GM12801 (cell line): ENCODE data around the gene TMBIM1.

ENCODE experiments used
- TF ChIP-seq, protein P1 (sequence below): IDR thresholded peaks from one replicate; pipeline ENCODE4 v1.5.1; 2011; ENCODE audit warnings: control low read depth; ENCODE audit not compliant: insufficient read length; ENCODE audit errors: extremely low read depth

TMBIM1 gene

DNA sequence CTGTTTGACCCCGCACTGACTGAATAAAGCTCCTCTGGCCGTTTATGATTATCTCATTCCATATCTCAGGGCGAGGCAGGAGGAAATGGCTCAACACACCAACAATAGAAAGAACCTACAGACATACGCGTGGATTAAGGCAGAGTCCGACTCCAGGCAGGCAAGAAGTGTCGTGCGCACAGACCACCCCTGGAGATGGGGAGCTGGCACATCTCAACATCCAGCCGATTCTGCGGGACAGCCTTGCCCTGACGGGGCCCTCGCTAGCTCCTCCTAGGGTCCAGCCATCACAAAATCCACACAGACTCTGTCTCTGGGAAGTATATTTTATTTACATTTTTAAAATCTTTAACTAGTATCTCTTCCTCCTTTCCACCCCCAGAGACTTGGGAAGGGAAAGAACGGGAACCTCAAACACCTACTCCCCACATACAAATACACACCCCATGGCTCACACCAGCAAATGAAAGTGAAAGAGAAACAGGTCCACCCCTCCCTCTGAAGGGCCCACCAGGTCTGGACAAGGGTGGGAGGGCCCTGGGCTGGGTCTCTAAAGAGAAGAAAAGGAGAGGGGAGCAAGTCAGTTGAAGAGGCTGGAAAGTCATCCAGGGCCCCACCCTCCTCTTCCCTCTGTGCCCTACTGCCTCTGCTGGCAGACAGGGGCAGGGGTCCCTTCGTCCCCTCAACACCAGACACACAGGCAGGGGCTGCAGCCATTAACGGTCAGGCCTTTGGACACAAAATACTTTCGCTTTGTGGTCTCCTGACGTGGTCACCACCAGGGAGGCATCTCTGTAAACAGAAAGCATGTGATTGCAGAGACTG, 28.3 kb downstream of the TMBIM1 start:
- TF ChIP-seq, protein P1, sequence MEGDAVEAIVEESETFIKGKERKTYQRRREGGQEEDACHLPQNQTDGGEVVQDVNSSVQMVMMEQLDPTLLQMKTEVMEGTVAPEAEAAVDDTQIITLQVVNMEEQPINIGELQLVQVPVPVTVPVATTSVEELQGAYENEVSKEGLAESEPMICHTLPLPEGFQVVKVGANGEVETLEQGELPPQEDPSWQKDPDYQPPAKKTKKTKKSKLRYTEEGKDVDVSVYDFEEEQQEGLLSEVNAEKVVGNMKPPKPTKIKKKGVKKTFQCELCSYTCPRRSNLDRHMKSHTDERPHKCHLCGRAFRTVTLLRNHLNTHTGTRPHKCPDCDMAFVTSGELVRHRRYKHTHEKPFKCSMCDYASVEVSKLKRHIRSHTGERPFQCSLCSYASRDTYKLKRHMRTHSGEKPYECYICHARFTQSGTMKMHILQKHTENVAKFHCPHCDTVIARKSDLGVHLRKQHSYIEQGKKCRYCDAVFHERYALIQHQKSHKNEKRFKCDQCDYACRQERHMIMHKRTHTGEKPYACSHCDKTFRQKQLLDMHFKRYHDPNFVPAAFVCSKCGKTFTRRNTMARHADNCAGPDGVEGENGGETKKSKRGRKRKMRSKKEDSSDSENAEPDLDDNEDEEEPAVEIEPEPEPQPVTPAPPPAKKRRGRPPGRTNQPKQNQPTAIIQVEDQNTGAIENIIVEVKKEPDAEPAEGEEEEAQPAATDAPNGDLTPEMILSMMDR: no peak

DNA sequence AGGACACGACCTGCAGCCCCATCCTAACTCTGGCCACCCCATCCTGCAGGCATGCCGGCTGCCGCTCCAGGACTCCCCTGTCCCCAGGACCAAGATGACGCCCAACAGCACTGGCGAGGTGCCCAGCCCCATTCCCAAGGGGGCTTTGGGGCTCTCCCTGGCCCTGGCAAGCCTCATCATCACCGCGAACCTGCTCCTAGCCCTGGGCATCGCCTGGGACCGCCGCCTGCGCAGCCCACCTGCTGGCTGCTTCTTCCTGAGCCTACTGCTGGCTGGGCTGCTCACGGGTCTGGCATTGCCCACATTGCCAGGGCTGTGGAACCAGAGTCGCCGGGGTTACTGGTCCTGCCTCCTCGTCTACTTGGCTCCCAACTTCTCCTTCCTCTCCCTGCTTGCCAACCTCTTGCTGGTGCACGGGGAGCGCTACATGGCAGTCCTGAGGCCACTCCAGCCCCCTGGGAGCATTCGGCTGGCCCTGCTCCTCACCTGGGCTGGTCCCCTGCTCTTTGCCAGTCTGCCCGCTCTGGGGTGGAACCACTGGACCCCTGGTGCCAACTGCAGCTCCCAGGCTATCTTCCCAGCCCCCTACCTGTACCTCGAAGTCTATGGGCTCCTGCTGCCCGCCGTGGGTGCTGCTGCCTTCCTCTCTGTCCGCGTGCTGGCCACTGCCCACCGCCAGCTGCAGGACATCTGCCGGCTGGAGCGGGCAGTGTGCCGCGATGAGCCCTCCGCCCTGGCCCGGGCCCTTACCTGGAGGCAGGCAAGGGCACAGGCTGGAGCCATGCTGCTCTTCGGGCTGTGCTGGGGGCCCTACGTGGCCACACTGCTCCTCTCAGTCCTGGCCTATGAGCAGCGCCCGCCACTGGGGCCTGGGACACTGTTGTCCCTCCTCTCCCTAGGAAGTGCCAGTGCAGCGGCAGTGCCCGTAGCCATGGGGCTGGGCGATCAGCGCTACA, 29.4 kb downstream of the TMBIM1 start:
- TF ChIP-seq, protein P1: no peak

DNA sequence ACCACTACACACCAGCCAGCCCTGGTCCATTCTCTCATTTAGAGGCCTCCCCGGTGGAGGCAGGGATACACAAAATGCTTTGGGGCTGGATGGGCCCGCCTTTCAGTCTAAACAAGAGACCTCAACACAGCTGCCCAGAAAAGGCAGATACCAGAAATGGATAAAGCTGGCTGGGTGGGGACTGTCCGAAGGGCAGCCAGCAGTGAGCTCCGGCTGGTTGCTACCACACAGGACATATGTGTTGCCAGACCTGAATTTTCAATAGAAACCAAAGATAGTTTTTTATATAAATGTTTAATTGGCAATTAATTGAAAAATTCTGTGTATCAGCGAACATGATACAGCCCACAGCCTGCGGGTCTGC, 30.1 kb downstream of the TMBIM1 start:
- TF ChIP-seq, protein P1: no peak

DNA sequence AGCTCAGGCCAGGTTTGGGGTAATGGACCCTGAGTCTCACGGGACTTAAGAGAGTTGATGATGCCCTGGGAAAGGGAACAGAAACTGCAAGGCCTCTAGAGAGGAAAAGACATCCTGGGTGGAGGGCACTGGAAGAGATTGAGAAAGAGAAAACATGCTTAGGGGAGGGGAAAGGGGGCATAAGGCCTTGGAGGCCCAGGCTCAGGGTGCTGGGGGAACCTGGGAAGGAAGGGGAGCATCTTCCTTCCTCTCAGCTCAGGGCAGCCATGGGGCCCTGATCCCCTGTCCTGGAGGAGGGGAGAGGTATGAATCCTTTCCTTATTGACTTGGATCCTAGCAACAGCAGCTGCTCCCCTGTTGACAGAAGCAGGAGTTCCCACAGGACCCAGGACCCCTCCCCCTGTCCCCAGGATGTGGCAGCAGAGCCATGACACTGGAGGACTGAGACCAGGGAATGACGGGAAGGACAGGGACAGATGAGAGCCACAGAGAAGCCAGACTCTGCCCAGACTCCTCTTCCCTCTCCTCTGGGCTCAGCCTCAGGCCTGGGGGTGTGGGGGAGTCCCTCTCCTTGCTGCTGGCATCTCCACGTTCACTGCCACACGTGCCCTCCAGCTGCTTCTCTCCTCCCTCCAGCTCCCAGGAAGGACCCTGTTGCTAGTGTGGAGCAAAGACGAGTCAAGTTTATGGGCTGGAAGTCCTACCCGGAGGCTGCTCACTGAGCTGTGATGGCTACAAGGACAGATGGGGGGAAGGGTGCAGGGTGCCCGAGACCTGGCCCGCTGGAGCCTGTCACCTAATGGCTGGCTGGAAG, 30.7 kb downstream of the TMBIM1 start:
- TF ChIP-seq, protein P1: no peak

DNA sequence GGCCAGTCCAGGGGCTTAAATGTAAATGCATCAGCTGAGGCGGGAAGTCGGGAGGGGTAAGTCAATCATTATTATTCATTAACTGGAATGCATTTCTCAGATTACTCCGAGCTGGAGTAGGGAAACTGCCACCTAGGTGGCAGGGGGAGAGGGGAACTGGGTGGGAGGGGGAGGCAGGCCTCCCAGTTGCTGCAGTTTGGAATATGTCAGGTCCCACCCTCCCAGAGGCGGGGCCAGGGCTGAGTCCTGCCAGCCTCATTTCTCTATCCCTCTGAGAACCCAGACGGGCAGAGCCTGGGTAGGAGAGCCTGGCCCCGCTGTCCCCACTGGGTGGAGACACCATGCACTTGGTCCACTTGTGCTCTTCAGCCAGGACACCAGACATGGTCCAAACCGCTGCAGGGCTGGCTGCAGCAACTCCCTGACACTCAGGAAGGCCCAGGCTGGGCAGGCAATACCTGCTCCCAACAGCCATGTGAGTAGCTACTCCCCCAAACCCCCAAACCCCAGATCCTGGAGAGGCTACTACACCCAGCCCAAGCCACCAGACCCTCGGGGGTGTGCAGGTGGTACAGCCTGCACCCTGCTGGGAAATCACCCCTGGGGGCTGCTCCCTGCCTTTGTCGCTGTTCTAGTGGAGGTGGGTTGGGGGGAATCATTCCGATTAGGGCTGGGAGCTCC, 31.4 kb downstream of the TMBIM1 start, which contains the start of gene GPBAR1:
GPBAR1 (plus strand) TSS at position 274 of the 681 bp plus-strand sequence. CDS start 1,710 bp downstream, outside the sequence.
- TF ChIP-seq, protein P1: no peak

DNA sequence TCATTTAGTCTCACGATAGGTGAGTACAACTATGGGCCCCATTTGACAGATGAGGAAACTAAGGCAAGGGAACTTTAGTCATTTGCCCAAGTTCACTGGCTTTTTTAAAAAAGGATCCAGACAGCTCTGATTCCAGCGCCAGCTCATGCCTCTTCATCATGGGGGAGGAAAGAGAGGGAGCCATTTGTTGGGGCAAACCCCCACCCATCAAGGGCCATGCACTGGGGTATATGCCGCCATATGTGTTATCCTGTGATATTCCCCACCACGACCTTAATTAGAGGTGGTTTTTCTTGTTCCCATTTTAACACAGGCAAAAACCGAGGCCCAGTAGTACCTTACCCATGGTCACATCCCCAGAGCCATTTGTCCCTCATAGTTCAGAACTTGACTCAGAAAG, 32.1 kb downstream of the TMBIM1 start:
- TF ChIP-seq, protein P1: no peak
